Uterus (tissue), 2 donors: ENCODE measurements around the gene INTS15.

Experiments used
- POLR2A ChIP-seq, 2 donors: fragments of 450-650 bp; IDR thresholded peaks; one replicate each; pipeline ENCODE4 v1.6.1; 2016; ENCODE audit warnings: antibody characterized with exemption in 2 of 2, mild to moderate bottlenecking in 1 of 2, moderate library complexity in 1 of 2
- TF ChIP-seq, protein P1 (sequence below), 4 experiments: fragments of 200-600 bp in 2 of 4; fragments of 450-650 bp in 2 of 4; sonication (generic) in 2 of 4; IDR thresholded peaks; one replicate each; pipeline ENCODE4 v1.5.1; 2016 to 2019; ENCODE audit warnings: antibody characterized with exemption in 4 of 4, mild to moderate bottlenecking in 2 of 4, moderate library complexity in 1 of 4

- TF ChIP-seq, protein P1, sequence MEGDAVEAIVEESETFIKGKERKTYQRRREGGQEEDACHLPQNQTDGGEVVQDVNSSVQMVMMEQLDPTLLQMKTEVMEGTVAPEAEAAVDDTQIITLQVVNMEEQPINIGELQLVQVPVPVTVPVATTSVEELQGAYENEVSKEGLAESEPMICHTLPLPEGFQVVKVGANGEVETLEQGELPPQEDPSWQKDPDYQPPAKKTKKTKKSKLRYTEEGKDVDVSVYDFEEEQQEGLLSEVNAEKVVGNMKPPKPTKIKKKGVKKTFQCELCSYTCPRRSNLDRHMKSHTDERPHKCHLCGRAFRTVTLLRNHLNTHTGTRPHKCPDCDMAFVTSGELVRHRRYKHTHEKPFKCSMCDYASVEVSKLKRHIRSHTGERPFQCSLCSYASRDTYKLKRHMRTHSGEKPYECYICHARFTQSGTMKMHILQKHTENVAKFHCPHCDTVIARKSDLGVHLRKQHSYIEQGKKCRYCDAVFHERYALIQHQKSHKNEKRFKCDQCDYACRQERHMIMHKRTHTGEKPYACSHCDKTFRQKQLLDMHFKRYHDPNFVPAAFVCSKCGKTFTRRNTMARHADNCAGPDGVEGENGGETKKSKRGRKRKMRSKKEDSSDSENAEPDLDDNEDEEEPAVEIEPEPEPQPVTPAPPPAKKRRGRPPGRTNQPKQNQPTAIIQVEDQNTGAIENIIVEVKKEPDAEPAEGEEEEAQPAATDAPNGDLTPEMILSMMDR (IDR thresholded peaks at IDR 0.05) = no peak
- TF ChIP-seq POLR2A (IDR thresholded peaks at IDR 0.05) = no peak
Observed at GRCh38 chr7:6634021-6634420, 44.2 kb downstream of the INTS15 start.
